ENCODE results near the gene ARHGAP9. TPM values are rescaled to one million over a fixed set of nuclear protein-coding genes. Genes with fewer than 3 reads are reported as not detected.

Gene ARHGAP9
- 100 to 1,000 TPM; 148 to 328 (median 226) TPM for total RNA-seq
- 100 to 1,000 TPM; 190 to 400 (median 251) TPM for polyA plus RNA-seq
- long read RNA-seq, donor 1, partial matches to known transcripts = 31 of 40 reads
- long read RNA-seq, donor 1, other reads (novel, unspliced or antisense) = 5 of 40 reads
- long read RNA-seq, donor 2, partial matches to known transcripts = 14 of 22 reads
- long read RNA-seq, donor 2, other reads (novel, unspliced or antisense) = 7 of 22 reads

- Histone ChIP-seq H3K4me3 (peak within 1 kb of the TSS in 6 of 8 donors; percentile 46 to 89 (median 65)), H3K27me3 (replicated peaks in 1 of 7) (peaks cover 0 to 18% (median 0%) of the 10 kb centered on the region in 7 donors), H3K36me3 (peaks cover 0 to 18% (median 11%) of the 10 kb centered on the region in 6 donors), H3K9me3 (no peaks in the 10 kb centered on the region), H3K4me1 (peaks cover 31 to 92% (median 66%) of the 10 kb centered on the region in 6 donors), H3K27ac (peak within 1 kb of the TSS; percentile 87 to 96 (median 93))
- peak; percentile 83 for DNase-seq
- TF ChIP-seq POLR2AphosphoS5 (IDR thresholded peaks at IDR 0.05) = peak; percentile 16 to 70 (median 44)
- peak in 1 of 3 donors; percentile 41 for TF ChIP-seq POLR2A (IDR thresholded peaks at IDR 0.05)
- TF ChIP-seq CTCF (IDR thresholded peaks at IDR 0.05 in 8 of 11, conservative IDR thresholded peaks at IDR 0.05 in 3 of 11) = no peak
- 31 to 36% (median 33%) methylated on average over 6 of the region's 6 CpGs for WGBS, 5 donors
- intact Hi-C loops (cut with DNase I; ENCODE audit: low total_unique reads) = no loop called here
Measured at GRCh38 chr12:57479376-57480115, at the start of gene ARHGAP9. TSS of gene ARHGAP9 (minus strand) at chr12:57479866. CDS start at chr12:57479406, 460 bp downstream.

GRCh38 chr12:57528831-57529555, 49.3 kb upstream of the ARHGAP9 start:
- intact Hi-C loops (cut with DNase I; ENCODE audit: low total_unique reads) = no loop called here
- H3K4me3 ChIP-seq = no peak overlapping the region
- peak overlapping the region in 1 of 8 donors; percentile 3 for H3K27ac ChIP-seq
- H3K9me3 ChIP-seq = no peaks in the 10 kb centered on the region
- DNase-seq = no peak
- H3K27me3 ChIP-seq (replicated peaks in 1 of 7) = no peaks in the 10 kb centered on the region
- peaks cover 10 to 35% (median 18%) of the 10 kb centered on the region in 6 donors for H3K4me1 ChIP-seq
- peaks cover 0 to 100% (median 98%) of the 10 kb centered on the region in 6 donors for H3K36me3 ChIP-seq
- WGBS, 5 donors = 78 to 93% (median 83%) methylated on average over 9 to 10 of the region's 10 CpGs
- TF ChIP-seq POLR2A (IDR thresholded peaks at IDR 0.05) = no peak
- TF ChIP-seq CTCF (IDR thresholded peaks at IDR 0.05 in 8 of 11, conservative IDR thresholded peaks at IDR 0.05 in 3 of 11) = no peak
- peak in 2 of 3 donors; percentile 14 to 38 for TF ChIP-seq POLR2AphosphoS5 (IDR thresholded peaks at IDR 0.05)

- intact Hi-C loops (cut with DNase I; ENCODE audit: low total_unique reads) = no loop called here
Measured at GRCh38 chr12:57528176-57528575, 48.5 kb upstream of the ARHGAP9 start.

GRCh38 chr12:57527184-57527583, 47.5 kb upstream of the ARHGAP9 start:
- Histone ChIP-seq H3K27me3 (replicated peaks in 1 of 7) (no peaks in the 10 kb centered on the region), H3K4me3 (no peak overlapping the region), H3K9me3 (no peaks in the 10 kb centered on the region), H3K4me1 (peaks cover 17 to 46% (median 29%) of the 10 kb centered on the region in 6 donors), H3K36me3 (peaks cover 0 to 85% (median 82%) of the 10 kb centered on the region in 6 donors), H3K27ac (peak overlapping the region in 2 of 8 donors; percentile 39 to 100)
- WGBS, 5 donors = 69 to 88% (median 85%) methylated on average over 5 of the region's 5 CpGs
- TF ChIP-seq POLR2AphosphoS5 (IDR thresholded peaks at IDR 0.05) (peak in 1 of 3 donors; percentile 2), CTCF (IDR thresholded peaks at IDR 0.05 in 8 of 11, conservative IDR thresholded peaks at IDR 0.05 in 3 of 11) (no peak)
- DNase-seq = no peak
- intact Hi-C loops (cut with DNase I; ENCODE audit: low total_unique reads) = no loop called here

More at GRCh38 chr12:57528176-57528575, 48.5 kb upstream of the ARHGAP9 start:
- no peak for DNase-seq
- H3K4me3 ChIP-seq = no peak overlapping the region
- no peaks in the 10 kb centered on the region for H3K9me3 ChIP-seq
- peaks cover 0 to 95% (median 92%) of the 10 kb centered on the region in 6 donors for H3K36me3 ChIP-seq
- peak overlapping the region in 1 of 8 donors; percentile 23 for H3K27ac ChIP-seq
- no peaks in the 10 kb centered on the region for H3K27me3 ChIP-seq (replicated peaks in 1 of 7)
- TF ChIP-seq POLR2A (IDR thresholded peaks at IDR 0.05) (no peak), POLR2AphosphoS5 (IDR thresholded peaks at IDR 0.05) (peak in 1 of 3 donors; percentile 40)
- whole genome bisulfite sequencing, 5 donors = 87 to 94% (median 93%) methylated on average over 11 to 12 of the region's 12 CpGs
- peaks cover 17 to 43% (median 26%) of the 10 kb centered on the region in 6 donors for H3K4me1 ChIP-seq
